Measurements from ENCODE around the gene LSM2. TPM values are rescaled to one million over a fixed set of nuclear protein-coding genes. Genes with fewer than 3 reads are reported as not detected.
A peak's percentile ranks its signal among the peaks of the same experiment; 100 is the strongest.

The LSM2 gene
- total RNA-seq, 4 donors from 2014 or later, result 25.1 to 43.7 (median 32.9) TPM

DNA sequence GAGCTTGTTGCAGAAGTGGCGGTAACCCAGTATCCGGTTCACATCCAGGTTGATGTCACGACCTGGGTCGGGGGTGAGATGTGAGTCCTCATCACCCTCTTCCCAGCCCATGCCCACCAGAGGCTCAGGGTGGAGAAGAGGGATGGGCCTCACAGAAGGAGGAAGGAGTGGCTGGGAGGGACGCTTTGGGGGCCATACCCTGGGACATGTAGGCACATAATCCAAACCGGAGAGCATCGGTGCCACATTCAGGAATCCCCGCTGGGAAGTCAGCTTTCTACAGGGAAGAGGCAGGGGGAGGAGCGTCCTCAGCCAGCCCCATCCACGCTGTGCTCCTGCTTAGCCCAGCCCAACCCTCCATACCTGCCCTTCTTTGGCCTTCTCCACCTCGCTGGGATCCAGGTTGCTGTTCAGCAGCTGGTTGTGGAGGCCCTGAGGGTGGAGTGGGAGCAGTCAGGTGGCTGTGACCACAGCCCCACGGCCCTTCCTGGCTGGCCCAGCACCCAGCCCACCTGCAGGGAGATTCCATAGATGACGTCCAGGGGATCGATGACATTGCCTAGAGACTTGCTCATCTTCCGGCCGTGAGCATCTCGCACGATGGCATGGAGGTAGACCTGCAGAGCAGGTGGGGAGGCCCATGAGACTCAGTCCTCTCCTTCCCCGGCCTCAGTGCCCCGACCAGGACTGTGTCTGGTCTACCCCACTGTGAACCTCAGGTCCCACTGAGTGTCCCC lies 26.1 kb downstream of the LSM2 start:
- Histone ChIP-seq H3K4me3 (no peak overlapping the region), H3K9me3 (no peaks in the 10 kb centered on the region), H3K36me3 (peaks cover 0 to 72% of the 10 kb centered on the region in 2 donors), H3K27me3 (no peaks in the 10 kb centered on the region), H3K27ac (no peak overlapping the region), H3K4me1 (peaks cover 11 to 17% of the 10 kb centered on the region in 2 donors)
- in situ Hi-C loops (cut with MboI; ENCODE audit: low sequenced_read_pairs in 4 of 4) (no loop called here), intact Hi-C loops (cut with DNase I; ENCODE audit: low total_unique reads) (no loop called here)
- ATAC-seq (no peak), DNase-seq (no peak)
- TF ChIP-seq, protein P1, sequence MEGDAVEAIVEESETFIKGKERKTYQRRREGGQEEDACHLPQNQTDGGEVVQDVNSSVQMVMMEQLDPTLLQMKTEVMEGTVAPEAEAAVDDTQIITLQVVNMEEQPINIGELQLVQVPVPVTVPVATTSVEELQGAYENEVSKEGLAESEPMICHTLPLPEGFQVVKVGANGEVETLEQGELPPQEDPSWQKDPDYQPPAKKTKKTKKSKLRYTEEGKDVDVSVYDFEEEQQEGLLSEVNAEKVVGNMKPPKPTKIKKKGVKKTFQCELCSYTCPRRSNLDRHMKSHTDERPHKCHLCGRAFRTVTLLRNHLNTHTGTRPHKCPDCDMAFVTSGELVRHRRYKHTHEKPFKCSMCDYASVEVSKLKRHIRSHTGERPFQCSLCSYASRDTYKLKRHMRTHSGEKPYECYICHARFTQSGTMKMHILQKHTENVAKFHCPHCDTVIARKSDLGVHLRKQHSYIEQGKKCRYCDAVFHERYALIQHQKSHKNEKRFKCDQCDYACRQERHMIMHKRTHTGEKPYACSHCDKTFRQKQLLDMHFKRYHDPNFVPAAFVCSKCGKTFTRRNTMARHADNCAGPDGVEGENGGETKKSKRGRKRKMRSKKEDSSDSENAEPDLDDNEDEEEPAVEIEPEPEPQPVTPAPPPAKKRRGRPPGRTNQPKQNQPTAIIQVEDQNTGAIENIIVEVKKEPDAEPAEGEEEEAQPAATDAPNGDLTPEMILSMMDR (IDR thresholded peaks at IDR 0.05 in 4 of 5, conservative IDR thresholded peaks at IDR 0.05 in 1 of 5), result no peak
- no peak for TF ChIP-seq POLR2A (IDR thresholded peaks at IDR 0.05)

DNA sequence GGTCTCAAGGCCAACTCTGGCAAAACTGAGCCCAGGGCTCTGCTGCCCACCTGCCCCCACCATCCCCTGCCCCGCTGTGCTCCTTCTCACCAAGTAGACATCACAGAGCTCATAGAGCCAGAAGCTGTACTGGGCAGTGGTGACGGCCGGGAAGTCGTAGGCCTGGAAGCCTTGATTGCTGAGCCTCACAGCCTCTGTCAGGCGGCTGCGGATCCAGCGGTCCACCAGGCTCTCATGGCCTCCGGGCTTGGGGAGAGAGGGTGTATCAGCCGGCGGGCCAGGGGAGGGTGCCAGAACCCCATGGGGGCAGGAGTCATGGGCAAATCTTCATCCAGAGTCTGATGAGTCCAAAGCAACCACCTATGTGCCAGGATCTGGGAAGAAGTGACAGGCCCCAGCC lies 26.9 kb downstream of the LSM2 start:
- Histone ChIP-seq H3K4me3 (no peak overlapping the region), H3K9me3 (no peaks in the 10 kb centered on the region), H3K36me3 (peaks cover 0 to 64% of the 10 kb centered on the region in 2 donors), H3K27ac (no peak overlapping the region), H3K27me3 (no peaks in the 10 kb centered on the region), H3K4me1 (peaks cover 11 to 17% of the 10 kb centered on the region in 2 donors)
- ATAC-seq (no peak), DNase-seq (no peak)
- in situ Hi-C loops (cut with MboI; ENCODE audit: low sequenced_read_pairs in 4 of 4), result loop anchor here in 2 of 4 donors (10.0 kb wide), 1 partner anchor 55 kb away; no protein-coding TSS in a partner anchor
- intact Hi-C loops (cut with DNase I; ENCODE audit: low total_unique reads), result loop anchor here (10.0 kb wide), 1 partner anchor 85 kb away; the partner anchor contains the start of gene NEU1
- TF ChIP-seq POLR2A (IDR thresholded peaks at IDR 0.05), result no peak
- TF ChIP-seq, protein P1 (IDR thresholded peaks at IDR 0.05 in 4 of 5, conservative IDR thresholded peaks at IDR 0.05 in 1 of 5), result no peak

DNA sequence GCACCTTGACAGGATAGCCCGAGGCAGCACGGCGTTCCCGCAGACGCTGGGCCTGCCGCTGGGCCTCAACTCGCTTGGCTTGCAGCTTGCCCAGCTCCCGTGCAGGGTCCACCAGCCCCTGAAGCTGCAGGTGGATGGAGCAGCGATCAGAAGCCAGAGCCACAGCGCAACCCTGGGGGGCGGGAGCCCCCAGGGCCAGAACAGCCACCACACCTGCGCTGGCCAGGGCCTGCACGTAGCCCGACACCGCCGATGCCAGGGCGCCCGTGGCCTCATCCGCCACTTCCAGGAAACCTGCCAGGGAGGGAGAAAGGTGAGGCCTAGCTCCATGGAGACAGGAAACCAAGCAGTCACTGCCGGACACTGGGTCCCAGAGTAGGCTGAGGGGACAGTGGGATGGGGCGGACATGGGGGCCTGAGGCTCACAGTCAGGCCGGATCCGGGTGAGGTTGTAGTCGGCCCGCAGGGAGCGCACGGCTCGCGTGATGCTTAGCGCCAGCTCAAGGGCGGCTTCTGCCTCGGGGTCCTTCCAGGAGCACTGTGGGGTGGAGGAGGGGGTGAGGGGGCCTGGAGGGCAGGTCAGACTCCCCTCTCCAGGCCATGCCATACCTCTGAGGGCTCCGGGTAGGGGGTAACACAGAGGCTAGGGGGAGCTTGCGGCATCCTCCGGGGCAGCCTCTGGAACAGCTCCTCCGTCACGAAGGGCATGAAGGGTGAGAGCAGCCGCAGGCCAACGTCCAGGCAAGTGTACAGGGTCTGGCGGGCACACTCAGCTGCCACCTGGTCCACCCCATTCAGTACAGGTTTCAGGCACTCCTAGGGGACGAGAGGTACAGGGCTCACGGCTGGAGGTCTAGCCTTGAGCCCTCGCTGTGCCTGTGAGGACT lies 27.5 kb downstream of the LSM2 start:
- Histone ChIP-seq H3K36me3 (peaks cover 0 to 57% of the 10 kb centered on the region in 2 donors), H3K4me1 (peaks cover 11 to 17% of the 10 kb centered on the region in 2 donors), H3K27me3 (no peaks in the 10 kb centered on the region), H3K4me3 (no peak overlapping the region), H3K9me3 (no peaks in the 10 kb centered on the region), H3K27ac (peak overlapping the region in 1 of 4 donors; percentile 88)
- in situ Hi-C loops (cut with MboI; ENCODE audit: low sequenced_read_pairs in 4 of 4) (loop anchor here in 2 of 4 donors (10.0 kb wide), 1 partner anchor 56 kb away; no protein-coding TSS in a partner anchor), intact Hi-C loops (cut with DNase I; ENCODE audit: low total_unique reads) (loop anchor here (10.0 kb wide), 1 partner anchor 86 kb away; the partner anchor contains the start of gene NEU1)
- ATAC-seq (no peak), DNase-seq (no peak)
- TF ChIP-seq, protein P1 (IDR thresholded peaks at IDR 0.05 in 4 of 5, conservative IDR thresholded peaks at IDR 0.05 in 1 of 5), result no peak
- no peak for TF ChIP-seq POLR2A (IDR thresholded peaks at IDR 0.05)

DNA sequence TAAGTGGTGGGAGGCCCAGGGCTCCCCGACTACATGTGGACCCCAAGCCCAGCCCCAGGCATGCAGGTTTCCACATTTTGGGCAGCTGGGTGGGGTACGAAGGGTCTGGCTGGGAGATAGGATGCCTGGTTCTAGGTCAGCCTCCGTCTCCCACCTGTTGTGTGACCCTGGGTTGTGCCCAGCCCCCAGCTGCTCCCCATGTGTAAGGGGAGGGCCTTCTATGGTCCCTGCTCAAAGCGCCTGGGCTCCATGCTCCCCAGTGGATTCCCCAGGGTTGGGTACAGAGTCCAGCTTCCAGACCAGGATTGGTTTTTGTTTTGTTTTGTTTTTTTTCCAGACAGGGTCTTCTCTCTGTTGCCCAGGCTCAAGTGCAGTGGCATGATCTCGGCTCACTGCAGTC lies 28.6 kb downstream of the LSM2 start:
- intact Hi-C loops (cut with DNase I; ENCODE audit: low total_unique reads) (loop anchor here (10.0 kb wide), 1 partner anchor 87 kb away; the partner anchor contains the start of gene NEU1), in situ Hi-C loops (cut with MboI; ENCODE audit: low sequenced_read_pairs in 4 of 4) (loop anchor here in 2 of 4 donors (10.0 kb wide), 1 partner anchor 57 kb away; no protein-coding TSS in a partner anchor)
- Histone ChIP-seq H3K4me1 (peaks cover 11 to 17% of the 10 kb centered on the region in 2 donors), H3K9me3 (no peaks in the 10 kb centered on the region), H3K4me3 (no peak overlapping the region), H3K36me3 (peaks cover 0 to 47% of the 10 kb centered on the region in 2 donors), H3K27me3 (no peaks in the 10 kb centered on the region), H3K27ac (peak overlapping the region; percentile 83 to 88 (median 86))
- TF ChIP-seq, protein P1 (IDR thresholded peaks at IDR 0.05 in 4 of 5, conservative IDR thresholded peaks at IDR 0.05 in 1 of 5), result no peak
- no peak for TF ChIP-seq POLR2A (IDR thresholded peaks at IDR 0.05)
- ATAC-seq (no peak), DNase-seq (no peak)

Measured in gastrocnemius medialis (tissue), 4 donors.